Epithelial cell of proximal tubule (primary cell): ENCODE measurements around the gene RORC. TPM values are rescaled to one million over a fixed set of nuclear protein-coding genes. Genes with fewer than 3 reads are reported as not detected.
"Not testable (repeated sequence)": the region's sequence is repeated elsewhere in the genome, so short reads cannot be mapped to it uniquely, and the experiment has no call there.

Experiments used
- DNase-seq: peaks from one replicate; pipeline ENCODE4 v3.0.0-alpha.2; 2011; ENCODE audit warnings: low read depth
- H3K4me3 ChIP-seq: 2 replicates; pipeline ENCODE4 v1.5.1; 2011; ENCODE audit warnings: low read depth, mild to moderate bottlenecking, low read length
- total RNA-seq: library from RNA; depleted of rRNA; stranded (reverse); fragments of >200 nt; gene quantifications from 2 replicates; pipeline ENCODE4 v1.2.3, GENCODE V29; 2015
- TF ChIP-seq, protein P1 (sequence below): conservative IDR thresholded peaks from 2 replicates; pipeline ENCODE4 v1.5.1; 2012; ENCODE audit warnings: low read depth, mild to moderate bottlenecking, low read length

Gene RORC
- not detected in 2 replicates for total RNA-seq

DNA sequence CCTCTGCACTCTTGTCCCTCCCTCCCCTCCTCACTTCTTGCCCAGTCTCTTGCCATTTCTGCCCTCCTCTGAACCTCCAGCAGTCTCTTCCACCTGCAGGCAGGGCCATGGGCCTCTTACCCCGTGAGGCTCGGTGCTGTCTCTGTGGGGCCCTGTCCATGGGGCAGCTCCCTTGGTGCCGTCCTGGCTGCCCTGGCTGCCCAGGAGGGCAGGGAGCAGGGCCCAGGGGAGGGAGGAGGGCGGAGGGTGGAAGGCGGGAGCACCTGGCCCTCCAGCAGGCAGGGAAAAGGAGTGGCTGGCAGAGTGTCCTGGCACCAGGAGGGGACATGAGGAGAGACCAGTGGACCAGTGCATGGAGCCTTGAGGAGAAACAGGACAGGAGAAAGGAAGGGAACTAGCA is at the start of gene RORC:
RORC (minus strand) TSS at position 198 of the 400 bp plus-strand sequence; CDS start at position 160, 38 bp downstream.
- no peak for DNase-seq
- TF ChIP-seq, protein P1, sequence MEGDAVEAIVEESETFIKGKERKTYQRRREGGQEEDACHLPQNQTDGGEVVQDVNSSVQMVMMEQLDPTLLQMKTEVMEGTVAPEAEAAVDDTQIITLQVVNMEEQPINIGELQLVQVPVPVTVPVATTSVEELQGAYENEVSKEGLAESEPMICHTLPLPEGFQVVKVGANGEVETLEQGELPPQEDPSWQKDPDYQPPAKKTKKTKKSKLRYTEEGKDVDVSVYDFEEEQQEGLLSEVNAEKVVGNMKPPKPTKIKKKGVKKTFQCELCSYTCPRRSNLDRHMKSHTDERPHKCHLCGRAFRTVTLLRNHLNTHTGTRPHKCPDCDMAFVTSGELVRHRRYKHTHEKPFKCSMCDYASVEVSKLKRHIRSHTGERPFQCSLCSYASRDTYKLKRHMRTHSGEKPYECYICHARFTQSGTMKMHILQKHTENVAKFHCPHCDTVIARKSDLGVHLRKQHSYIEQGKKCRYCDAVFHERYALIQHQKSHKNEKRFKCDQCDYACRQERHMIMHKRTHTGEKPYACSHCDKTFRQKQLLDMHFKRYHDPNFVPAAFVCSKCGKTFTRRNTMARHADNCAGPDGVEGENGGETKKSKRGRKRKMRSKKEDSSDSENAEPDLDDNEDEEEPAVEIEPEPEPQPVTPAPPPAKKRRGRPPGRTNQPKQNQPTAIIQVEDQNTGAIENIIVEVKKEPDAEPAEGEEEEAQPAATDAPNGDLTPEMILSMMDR = no peak
- H3K4me3 ChIP-seq = peak within 1 kb of the TSS; percentile 69

GRCh38 chr1:151875419-151876097 is 44.0 kb upstream of the RORC start:
- DNase-seq = no peak
- TF ChIP-seq, protein P1 = no peak
- H3K4me3 ChIP-seq = no peak overlapping the region

GRCh38 chr1:151872776-151873175 is 41.2 kb upstream of the RORC start:
- DNase-seq, H3K4me3 ChIP-seq: not testable (repeated sequence)

- H3K4me3 ChIP-seq = no peak overlapping the region
- TF ChIP-seq, protein P1 = no peak
- DNase-seq = no peak
These were observed 39.9 kb upstream of the RORC start for GRCh38 chr1:151871284-151872030.

- TF ChIP-seq, protein P1 = no peak
- DNase-seq = no peak
- H3K4me3 ChIP-seq = no peak overlapping the region
These were observed 36.9 kb upstream of the RORC start for GRCh38 chr1:151868486-151868885.

GRCh38 chr1:151867765-151868411 is 36.3 kb upstream of the RORC start:
- TF ChIP-seq, protein P1 = no peak
- H3K4me3 ChIP-seq = no peak overlapping the region
- no peak for DNase-seq

DNA sequence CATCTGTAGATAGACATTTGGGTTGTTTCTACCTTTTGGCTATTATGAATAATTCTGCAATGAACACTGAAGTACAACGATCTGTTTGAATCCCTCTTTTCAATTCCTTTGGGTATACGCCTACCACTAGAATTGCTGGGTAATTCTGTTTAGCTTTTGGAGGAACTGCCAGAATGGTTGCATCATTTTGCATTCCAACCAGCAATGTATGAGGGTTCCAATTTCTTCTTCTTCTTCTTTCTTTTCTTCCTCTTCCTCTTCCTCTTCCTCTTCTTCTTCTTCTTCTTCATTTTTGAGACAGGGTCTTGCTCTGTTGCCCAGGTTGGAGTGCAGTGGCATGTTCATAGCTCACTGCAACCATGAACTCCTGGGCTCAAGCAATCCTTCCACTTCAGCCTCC is 35.7 kb upstream of the RORC start:
- no peak overlapping the region for H3K4me3 ChIP-seq
- TF ChIP-seq, protein P1 = no peak
- no peak for DNase-seq
